Measurements from ENCODE around the gene HLA-A. TPM values are rescaled to one million over a fixed set of nuclear protein-coding genes. Genes with fewer than 3 reads are reported as not detected.
"Not testable (repeated sequence)": the region's sequence is repeated elsewhere in the genome, so short reads cannot be mapped to it uniquely, and the experiment has no call there.

HLA-A gene
- total RNA-seq, 1 donor from 2014 or later, result 60.2 TPM

GRCh38 chr6:29976253-29976587 is 33.9 kb downstream of the HLA-A start:
- peaks cover 14% of the 10 kb centered on the region for H3K4me1 Mint-ChIP-seq (ENCODE audit: low read depth, unreplicated experiment)
- H3K27ac Mint-ChIP-seq (ENCODE audit: unreplicated experiment), result peak overlapping the region; percentile 49
- H3K4me3 Mint-ChIP-seq (ENCODE audit: unreplicated experiment), result peak overlapping the region; percentile 84
- DNase-seq, result no peak
- H3K27me3 Mint-ChIP-seq (ENCODE audit: unreplicated experiment), result peaks cover 26% of the 10 kb centered on the region
- peaks cover 7% of the 10 kb centered on the region for H3K9me3 Mint-ChIP-seq (ENCODE audit: unreplicated experiment)
- H3K36me3 Mint-ChIP-seq (ENCODE audit: unreplicated experiment), result no peaks in the 10 kb centered on the region
- TF ChIP-seq, protein P1, sequence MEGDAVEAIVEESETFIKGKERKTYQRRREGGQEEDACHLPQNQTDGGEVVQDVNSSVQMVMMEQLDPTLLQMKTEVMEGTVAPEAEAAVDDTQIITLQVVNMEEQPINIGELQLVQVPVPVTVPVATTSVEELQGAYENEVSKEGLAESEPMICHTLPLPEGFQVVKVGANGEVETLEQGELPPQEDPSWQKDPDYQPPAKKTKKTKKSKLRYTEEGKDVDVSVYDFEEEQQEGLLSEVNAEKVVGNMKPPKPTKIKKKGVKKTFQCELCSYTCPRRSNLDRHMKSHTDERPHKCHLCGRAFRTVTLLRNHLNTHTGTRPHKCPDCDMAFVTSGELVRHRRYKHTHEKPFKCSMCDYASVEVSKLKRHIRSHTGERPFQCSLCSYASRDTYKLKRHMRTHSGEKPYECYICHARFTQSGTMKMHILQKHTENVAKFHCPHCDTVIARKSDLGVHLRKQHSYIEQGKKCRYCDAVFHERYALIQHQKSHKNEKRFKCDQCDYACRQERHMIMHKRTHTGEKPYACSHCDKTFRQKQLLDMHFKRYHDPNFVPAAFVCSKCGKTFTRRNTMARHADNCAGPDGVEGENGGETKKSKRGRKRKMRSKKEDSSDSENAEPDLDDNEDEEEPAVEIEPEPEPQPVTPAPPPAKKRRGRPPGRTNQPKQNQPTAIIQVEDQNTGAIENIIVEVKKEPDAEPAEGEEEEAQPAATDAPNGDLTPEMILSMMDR (IDR thresholded peaks at IDR 0.05; ENCODE audit: partially characterized antibody, unreplicated experiment), result no peak

DNA sequence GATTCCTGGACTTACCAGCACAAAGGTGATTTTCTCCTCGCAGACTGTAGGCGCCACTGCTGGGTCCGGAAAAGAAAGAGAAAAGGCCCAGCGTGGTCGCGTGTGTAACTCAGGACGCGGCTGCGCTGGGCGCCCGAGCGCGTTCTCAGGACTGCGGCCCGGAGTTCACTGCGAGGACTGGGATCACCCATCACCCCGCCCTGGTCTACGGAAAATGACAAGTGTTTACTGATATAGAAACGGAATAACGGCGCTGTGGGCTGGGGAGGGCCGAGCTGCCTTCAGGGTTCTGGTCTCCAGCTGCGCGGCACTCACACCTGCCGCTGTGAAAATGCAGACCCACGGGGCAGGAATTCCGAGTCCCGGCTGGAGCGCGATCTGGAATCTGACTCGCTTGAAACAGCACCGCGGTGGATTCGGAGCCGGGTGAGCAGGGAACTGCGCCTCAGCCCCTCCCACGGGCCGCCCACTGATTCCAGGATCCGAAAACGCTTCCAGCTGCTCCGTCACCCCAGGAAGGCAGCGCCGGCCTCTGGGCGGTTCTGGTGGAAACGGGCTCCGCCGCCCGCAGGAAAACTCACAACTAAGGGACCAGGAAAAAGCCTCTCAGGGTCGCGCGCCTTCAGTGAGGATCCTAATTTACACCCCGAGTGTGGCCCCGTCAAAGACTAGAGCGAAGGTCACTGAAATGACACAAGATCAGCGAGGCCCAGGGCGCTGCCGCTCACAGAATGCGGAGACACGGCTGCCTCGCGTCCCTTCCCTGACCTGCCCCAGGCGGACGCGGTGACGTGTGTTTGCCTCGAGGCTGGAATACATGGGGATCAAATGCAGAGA is 34.5 kb downstream of the HLA-A start:
- Mint-ChIP-seq H3K4me3 (ENCODE audit: unreplicated experiment) (peak overlapping the region; percentile 84), H3K4me1 (ENCODE audit: low read depth, unreplicated experiment) (peaks cover 14% of the 10 kb centered on the region), H3K27ac (ENCODE audit: unreplicated experiment) (peak overlapping the region; percentile 11), H3K27me3 (ENCODE audit: unreplicated experiment) (peaks cover 27% of the 10 kb centered on the region), H3K9me3 (ENCODE audit: unreplicated experiment) (peaks cover 7% of the 10 kb centered on the region), H3K36me3 (ENCODE audit: unreplicated experiment) (no peaks in the 10 kb centered on the region)
- DNase-seq, result peak; percentile 74
- TF ChIP-seq, protein P1 (IDR thresholded peaks at IDR 0.05; ENCODE audit: partially characterized antibody, unreplicated experiment), result no peak

- peak overlapping the region; percentile 84 for H3K4me3 Mint-ChIP-seq (ENCODE audit: unreplicated experiment)
- H3K9me3 Mint-ChIP-seq (ENCODE audit: unreplicated experiment), result peaks cover 7% of the 10 kb centered on the region
- DNase-seq, result no peak
- peaks cover 27% of the 10 kb centered on the region for H3K27me3 Mint-ChIP-seq (ENCODE audit: unreplicated experiment)
- no peak overlapping the region for H3K27ac Mint-ChIP-seq (ENCODE audit: unreplicated experiment)
- TF ChIP-seq, protein P1 (IDR thresholded peaks at IDR 0.05; ENCODE audit: partially characterized antibody, unreplicated experiment), result no peak
- H3K36me3 Mint-ChIP-seq (ENCODE audit: unreplicated experiment), result no peaks in the 10 kb centered on the region
- peaks cover 14% of the 10 kb centered on the region for H3K4me1 Mint-ChIP-seq (ENCODE audit: low read depth, unreplicated experiment)
These were observed 35.0 kb downstream of the HLA-A start for GRCh38 chr6:29977425-29977727.

DNA sequence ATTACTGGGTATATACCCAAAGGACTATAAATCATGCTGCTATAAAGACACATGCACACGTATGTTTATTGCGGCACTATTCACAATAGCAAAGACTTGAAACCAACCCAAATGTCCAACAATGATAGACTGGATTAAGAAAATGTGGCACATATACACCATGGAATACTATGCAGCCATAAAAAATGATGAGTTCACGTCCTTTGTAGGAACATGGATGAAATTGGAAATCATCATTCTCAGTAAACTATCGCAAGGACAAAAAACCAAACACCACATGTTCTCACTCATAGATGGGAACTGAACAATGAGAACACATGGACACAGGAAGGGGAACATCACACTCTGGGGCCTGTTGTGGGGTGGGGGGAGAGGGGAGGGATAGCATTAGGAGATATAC is 37.7 kb downstream of the HLA-A start:
- not testable (repeated sequence) for H3K27ac Mint-ChIP-seq (ENCODE audit: unreplicated experiment); H3K9me3 Mint-ChIP-seq (ENCODE audit: unreplicated experiment); H3K36me3 Mint-ChIP-seq (ENCODE audit: unreplicated experiment); DNase-seq; H3K4me3 Mint-ChIP-seq (ENCODE audit: unreplicated experiment)
- H3K27me3 Mint-ChIP-seq (ENCODE audit: unreplicated experiment), result peaks cover 18% of the 10 kb centered on the region
- H3K4me1 Mint-ChIP-seq (ENCODE audit: low read depth, unreplicated experiment), result peaks cover 19% of the 10 kb centered on the region

GRCh38 chr6:29980511-29980910 is 38.2 kb downstream of the HLA-A start:
- Mint-ChIP-seq H3K9me3 (ENCODE audit: unreplicated experiment) (peaks cover 5% of the 10 kb centered on the region), H3K4me1 (ENCODE audit: low read depth, unreplicated experiment) (peaks cover 16% of the 10 kb centered on the region), H3K4me3 (ENCODE audit: unreplicated experiment) (no peak overlapping the region), H3K27ac (ENCODE audit: unreplicated experiment) (no peak overlapping the region), H3K36me3 (ENCODE audit: unreplicated experiment) (no peaks in the 10 kb centered on the region), H3K27me3 (ENCODE audit: unreplicated experiment) (peaks cover 15% of the 10 kb centered on the region)
- TF ChIP-seq, protein P1 (IDR thresholded peaks at IDR 0.05; ENCODE audit: partially characterized antibody, unreplicated experiment), result no peak
- DNase-seq, result no peak
